Measurements from ENCODE around the gene LRP4. TPM values are rescaled to one million over a fixed set of nuclear protein-coding genes. Genes with fewer than 3 reads are reported as not detected.
"Not testable (repeated sequence)": the region's sequence is repeated elsewhere in the genome, so short reads cannot be mapped to it uniquely, and the experiment has no call there.

The LRP4 gene, protein sequence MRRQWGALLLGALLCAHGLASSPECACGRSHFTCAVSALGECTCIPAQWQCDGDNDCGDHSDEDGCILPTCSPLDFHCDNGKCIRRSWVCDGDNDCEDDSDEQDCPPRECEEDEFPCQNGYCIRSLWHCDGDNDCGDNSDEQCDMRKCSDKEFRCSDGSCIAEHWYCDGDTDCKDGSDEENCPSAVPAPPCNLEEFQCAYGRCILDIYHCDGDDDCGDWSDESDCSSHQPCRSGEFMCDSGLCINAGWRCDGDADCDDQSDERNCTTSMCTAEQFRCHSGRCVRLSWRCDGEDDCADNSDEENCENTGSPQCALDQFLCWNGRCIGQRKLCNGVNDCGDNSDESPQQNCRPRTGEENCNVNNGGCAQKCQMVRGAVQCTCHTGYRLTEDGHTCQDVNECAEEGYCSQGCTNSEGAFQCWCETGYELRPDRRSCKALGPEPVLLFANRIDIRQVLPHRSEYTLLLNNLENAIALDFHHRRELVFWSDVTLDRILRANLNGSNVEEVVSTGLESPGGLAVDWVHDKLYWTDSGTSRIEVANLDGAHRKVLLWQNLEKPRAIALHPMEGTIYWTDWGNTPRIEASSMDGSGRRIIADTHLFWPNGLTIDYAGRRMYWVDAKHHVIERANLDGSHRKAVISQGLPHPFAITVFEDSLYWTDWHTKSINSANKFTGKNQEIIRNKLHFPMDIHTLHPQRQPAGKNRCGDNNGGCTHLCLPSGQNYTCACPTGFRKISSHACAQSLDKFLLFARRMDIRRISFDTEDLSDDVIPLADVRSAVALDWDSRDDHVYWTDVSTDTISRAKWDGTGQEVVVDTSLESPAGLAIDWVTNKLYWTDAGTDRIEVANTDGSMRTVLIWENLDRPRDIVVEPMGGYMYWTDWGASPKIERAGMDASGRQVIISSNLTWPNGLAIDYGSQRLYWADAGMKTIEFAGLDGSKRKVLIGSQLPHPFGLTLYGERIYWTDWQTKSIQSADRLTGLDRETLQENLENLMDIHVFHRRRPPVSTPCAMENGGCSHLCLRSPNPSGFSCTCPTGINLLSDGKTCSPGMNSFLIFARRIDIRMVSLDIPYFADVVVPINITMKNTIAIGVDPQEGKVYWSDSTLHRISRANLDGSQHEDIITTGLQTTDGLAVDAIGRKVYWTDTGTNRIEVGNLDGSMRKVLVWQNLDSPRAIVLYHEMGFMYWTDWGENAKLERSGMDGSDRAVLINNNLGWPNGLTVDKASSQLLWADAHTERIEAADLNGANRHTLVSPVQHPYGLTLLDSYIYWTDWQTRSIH (N-terminal part only)
- 0.58 TPM for polyA plus RNA-seq (2012; ENCODE audit: low read depth, missing spikeins)

DNA sequence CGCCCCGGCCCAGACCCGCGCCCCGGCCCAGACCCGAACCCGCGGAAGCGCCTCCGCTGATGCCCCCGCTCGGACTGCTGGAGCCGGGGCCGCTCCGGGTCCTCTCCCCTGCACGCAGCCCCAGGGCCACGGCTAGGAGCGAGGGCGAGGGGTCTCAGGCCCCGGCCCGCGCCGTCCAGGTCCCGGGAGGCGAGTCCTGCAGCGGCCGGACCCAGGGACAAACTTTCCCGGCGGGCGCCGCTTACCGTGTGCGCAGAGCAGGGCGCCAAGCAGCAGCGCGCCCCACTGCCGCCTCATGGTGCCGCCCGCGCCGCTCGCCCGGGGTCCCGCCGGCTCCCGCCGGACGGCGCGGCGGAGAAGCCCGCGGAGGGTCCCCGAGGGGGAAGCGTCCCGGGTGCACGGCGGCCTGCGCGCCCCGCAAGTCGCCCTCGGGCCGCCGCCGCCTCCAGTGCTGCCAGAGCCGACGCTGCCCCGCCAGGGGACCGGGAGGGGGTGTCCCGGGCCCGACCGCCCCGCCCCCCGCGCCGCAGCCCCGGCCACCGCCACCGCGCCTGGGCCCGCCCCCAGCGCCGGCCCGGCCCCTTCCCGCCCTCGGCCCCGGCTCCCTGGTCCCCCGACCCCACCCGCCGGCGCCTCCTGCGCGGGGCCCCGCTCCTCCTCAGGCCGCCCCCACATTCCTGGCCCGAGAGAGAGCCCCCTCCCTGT is at the start of gene LRP4:
LRP4 (minus strand) TSS at position 468 of the 705 bp plus-strand sequence; CDS start at position 297, 171 bp downstream.
- FAIRE-seq (no peak), DNase-seq (ENCODE audit: insufficient read length, low spot score) (peak; percentile 59)
- TF ChIP-seq POLR2AphosphoS5 (IDR thresholded peaks at IDR 0.05; ENCODE audit: low read depth, low read length), result no peak
- no peak for TF ChIP-seq TAF1 (IDR thresholded peaks at IDR 0.05; ENCODE audit: low read depth, low read length)
- TF ChIP-seq PAX5 (IDR thresholded peaks at IDR 0.05; ENCODE audit: insufficient read depth, low read length, severe bottlenecking), result no peak
- no peak for TF ChIP-seq SPI1 (IDR thresholded peaks at IDR 0.05; ENCODE audit: low read depth, low read length)
- TF ChIP-seq POLR2A (IDR thresholded peaks at IDR 0.05; ENCODE audit: low read depth, low read length), result no peak
- TF ChIP-seq POU2F2 (IDR thresholded peaks at IDR 0.05; ENCODE audit: low read depth, low read length), result no peak

DNA sequence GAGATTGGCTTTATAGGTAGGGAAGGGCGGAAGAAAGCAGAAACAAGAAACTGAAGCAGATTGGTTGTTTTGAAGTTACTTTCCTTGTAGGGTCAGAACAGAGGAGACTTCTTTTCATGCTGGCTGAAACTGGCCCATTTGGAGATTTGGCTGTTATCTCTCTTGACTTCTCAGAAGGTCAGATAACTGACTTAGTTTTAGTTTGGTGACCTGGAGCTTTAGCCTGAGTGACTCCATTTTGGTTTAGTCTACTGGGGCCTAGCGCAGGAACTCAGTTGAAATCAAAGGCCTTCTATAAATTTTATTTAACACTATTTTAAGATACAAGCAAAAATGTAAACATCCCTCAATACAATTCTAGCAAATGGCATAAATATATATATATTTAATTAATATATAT is 49.6 kb upstream of the LRP4 start:
- no peak for DNase-seq (ENCODE audit: insufficient read length, low spot score)
- no peak for FAIRE-seq
- TF ChIP-seq POLR2A (IDR thresholded peaks at IDR 0.05; ENCODE audit: low read depth, low read length) (no peak), POU2F2 (IDR thresholded peaks at IDR 0.05; ENCODE audit: low read depth, low read length) (no peak), SPI1 (IDR thresholded peaks at IDR 0.05; ENCODE audit: low read depth, low read length) (no peak), PAX5 (IDR thresholded peaks at IDR 0.05; ENCODE audit: insufficient read depth, low read length, severe bottlenecking) (no peak), POLR2AphosphoS5 (IDR thresholded peaks at IDR 0.05; ENCODE audit: low read depth, low read length) (no peak), TAF1 (IDR thresholded peaks at IDR 0.05; ENCODE audit: low read depth, low read length) (no peak)

DNA sequence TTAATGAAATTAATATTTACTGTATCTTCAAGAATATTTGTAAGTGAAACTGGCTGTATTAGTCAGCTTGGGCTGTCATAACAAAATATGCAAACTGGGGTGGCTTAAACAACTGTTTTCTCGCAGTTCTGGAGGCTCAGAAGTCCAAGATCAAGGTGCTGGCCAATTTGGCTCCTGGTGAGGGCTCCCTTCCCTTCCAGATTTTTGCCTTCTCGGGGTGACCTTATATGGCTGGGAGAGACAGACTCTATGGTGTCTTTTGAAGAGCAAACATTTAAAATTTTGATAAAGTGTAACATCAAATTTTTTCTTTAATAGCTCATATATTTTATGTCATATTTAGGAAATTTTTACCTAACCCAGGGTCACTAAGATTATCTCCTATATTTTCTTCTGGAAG is 48.4 kb upstream of the LRP4 start:
- no peak for DNase-seq (ENCODE audit: insufficient read length, low spot score)
- no peak for TF ChIP-seq PAX5 (IDR thresholded peaks at IDR 0.05; ENCODE audit: insufficient read depth, low read length, severe bottlenecking)
- no peak for TF ChIP-seq SPI1 (IDR thresholded peaks at IDR 0.05; ENCODE audit: low read depth, low read length)
- no peak for TF ChIP-seq TAF1 (IDR thresholded peaks at IDR 0.05; ENCODE audit: low read depth, low read length)
- no peak for TF ChIP-seq POLR2A (IDR thresholded peaks at IDR 0.05; ENCODE audit: low read depth, low read length)
- TF ChIP-seq POU2F2 (IDR thresholded peaks at IDR 0.05; ENCODE audit: low read depth, low read length), result no peak
- no peak for TF ChIP-seq POLR2AphosphoS5 (IDR thresholded peaks at IDR 0.05; ENCODE audit: low read depth, low read length)
- no peak for FAIRE-seq

DNA sequence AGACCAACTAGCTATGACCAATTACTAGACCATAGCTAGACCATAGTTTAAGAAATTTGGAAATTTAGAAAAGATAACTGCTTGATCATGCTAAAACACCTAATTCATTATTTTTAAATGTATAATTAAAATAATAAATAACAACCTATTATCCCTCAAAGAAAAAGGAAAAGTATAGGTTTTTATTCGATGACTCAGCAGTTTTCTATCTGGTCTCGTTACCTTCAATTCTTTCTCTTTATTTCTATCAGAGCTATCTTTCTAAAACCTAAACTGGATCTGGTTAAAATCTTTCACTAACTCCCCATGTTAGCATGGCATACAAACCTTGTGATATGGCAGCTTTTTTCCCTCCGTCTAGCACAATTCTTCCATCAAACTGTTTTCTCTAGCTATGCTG is 45.5 kb upstream of the LRP4 start:
- DNase-seq (ENCODE audit: insufficient read length, low spot score) (no peak), FAIRE-seq (no peak)
- TF ChIP-seq POU2F2 (IDR thresholded peaks at IDR 0.05; ENCODE audit: low read depth, low read length) (no peak), TAF1 (IDR thresholded peaks at IDR 0.05; ENCODE audit: low read depth, low read length) (no peak), SPI1 (IDR thresholded peaks at IDR 0.05; ENCODE audit: low read depth, low read length) (no peak), POLR2A (IDR thresholded peaks at IDR 0.05; ENCODE audit: low read depth, low read length) (no peak), PAX5 (IDR thresholded peaks at IDR 0.05; ENCODE audit: insufficient read depth, low read length, severe bottlenecking) (no peak), POLR2AphosphoS5 (IDR thresholded peaks at IDR 0.05; ENCODE audit: low read depth, low read length) (no peak)

DNA sequence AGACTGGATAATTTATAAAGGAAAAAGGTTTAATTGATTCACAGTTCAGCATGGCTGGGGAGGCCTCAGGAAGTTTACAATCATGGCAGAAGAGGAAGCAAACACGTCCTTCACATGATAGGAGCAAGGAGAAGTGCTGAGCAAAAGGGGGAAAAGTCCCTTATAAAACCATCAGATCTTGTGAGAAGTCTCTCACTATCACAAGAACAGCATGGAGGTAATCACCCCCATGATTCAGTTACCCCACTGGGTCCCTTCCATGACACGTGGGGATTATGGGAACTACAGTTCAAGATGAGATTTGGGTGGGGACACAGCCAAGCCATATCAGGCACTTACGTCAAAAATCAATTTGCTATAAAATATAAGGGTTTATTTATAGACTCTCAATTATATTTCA is 43.5 kb upstream of the LRP4 start:
- DNase-seq (ENCODE audit: insufficient read length, low spot score); FAIRE-seq: not testable (repeated sequence)

DNA sequence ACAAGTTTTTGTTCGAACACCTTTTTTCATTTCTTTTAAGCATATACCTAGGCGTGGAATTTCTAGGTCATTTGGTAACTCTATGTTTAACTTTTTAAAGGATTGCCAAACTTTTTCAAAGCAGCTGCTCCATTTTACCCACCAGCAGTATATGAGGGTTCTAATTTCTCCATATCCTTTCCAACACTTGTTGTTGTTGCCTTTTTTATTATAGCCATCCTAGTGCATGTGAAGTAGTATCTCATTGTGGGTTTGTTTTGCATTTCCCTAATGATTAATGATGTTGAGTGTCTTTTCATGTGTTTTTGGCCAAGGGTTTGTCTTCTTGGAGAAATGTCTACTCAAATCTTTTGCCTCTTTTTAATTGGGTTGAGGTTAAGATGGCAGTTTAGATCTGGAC is 42.7 kb upstream of the LRP4 start:
- TF ChIP-seq POLR2A (IDR thresholded peaks at IDR 0.05; ENCODE audit: low read depth, low read length) (no peak), POLR2AphosphoS5 (IDR thresholded peaks at IDR 0.05; ENCODE audit: low read depth, low read length) (no peak), TAF1 (IDR thresholded peaks at IDR 0.05; ENCODE audit: low read depth, low read length) (no peak), POU2F2 (IDR thresholded peaks at IDR 0.05; ENCODE audit: low read depth, low read length) (no peak), SPI1 (IDR thresholded peaks at IDR 0.05; ENCODE audit: low read depth, low read length) (no peak), PAX5 (IDR thresholded peaks at IDR 0.05; ENCODE audit: insufficient read depth, low read length, severe bottlenecking) (no peak)
- FAIRE-seq (no peak), DNase-seq (ENCODE audit: insufficient read length, low spot score) (no peak)

DNA sequence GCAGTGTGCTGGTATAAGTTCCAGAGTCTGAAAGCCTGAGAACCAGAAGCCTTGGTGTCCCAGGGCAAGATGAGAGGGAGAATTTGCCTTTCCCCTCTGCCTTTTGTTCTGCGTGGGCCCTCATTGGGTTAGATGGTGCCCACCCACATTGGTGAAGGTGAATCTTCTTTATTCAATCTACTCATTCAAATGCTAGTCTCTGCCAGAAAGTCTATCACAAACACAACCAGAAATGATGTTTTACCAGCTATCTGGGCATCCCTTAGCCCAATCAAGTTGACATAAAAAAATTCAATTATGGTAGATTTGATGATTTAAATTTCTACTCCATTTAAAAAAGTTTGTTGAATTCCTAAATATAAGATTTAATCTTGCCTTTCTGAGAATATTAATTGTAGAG is 40.4 kb upstream of the LRP4 start:
- DNase-seq (ENCODE audit: insufficient read length, low spot score), result no peak
- TF ChIP-seq POLR2AphosphoS5 (IDR thresholded peaks at IDR 0.05; ENCODE audit: low read depth, low read length) (no peak), POLR2A (IDR thresholded peaks at IDR 0.05; ENCODE audit: low read depth, low read length) (no peak), TAF1 (IDR thresholded peaks at IDR 0.05; ENCODE audit: low read depth, low read length) (no peak), POU2F2 (IDR thresholded peaks at IDR 0.05; ENCODE audit: low read depth, low read length) (no peak), SPI1 (IDR thresholded peaks at IDR 0.05; ENCODE audit: low read depth, low read length) (no peak)
- no peak for FAIRE-seq

DNA sequence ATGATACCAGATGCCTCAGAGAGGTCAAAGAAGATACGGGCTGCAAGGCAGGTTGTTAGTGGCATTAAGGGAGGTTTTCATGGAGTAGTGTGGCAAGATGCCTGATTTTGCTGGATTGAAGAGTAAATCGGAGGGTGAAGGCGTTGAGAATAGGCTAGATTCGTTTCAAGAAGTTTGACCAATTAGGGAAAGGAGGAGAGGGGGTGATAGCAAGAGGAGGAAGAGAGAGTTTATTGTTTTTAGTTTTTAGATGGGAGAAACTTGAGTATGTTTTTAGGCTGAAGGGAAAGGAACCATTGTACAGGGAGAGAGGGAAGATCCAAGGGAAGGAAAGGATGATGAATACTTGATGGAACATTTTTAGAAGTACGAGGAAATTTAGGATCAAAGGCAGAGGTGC is 34.7 kb upstream of the LRP4 start:
- DNase-seq (ENCODE audit: insufficient read length, low spot score) (no peak), FAIRE-seq (no peak)
- no peak for TF ChIP-seq POLR2AphosphoS5 (IDR thresholded peaks at IDR 0.05; ENCODE audit: low read depth, low read length)
- TF ChIP-seq POU2F2 (IDR thresholded peaks at IDR 0.05; ENCODE audit: low read depth, low read length), result no peak
- TF ChIP-seq PAX5 (IDR thresholded peaks at IDR 0.05; ENCODE audit: insufficient read depth, low read length, severe bottlenecking), result no peak
- TF ChIP-seq POLR2A (IDR thresholded peaks at IDR 0.05; ENCODE audit: low read depth, low read length), result no peak
- TF ChIP-seq TAF1 (IDR thresholded peaks at IDR 0.05; ENCODE audit: low read depth, low read length), result no peak
- no peak for TF ChIP-seq SPI1 (IDR thresholded peaks at IDR 0.05; ENCODE audit: low read depth, low read length)
